Colonic mucosa (tissue), 4 donors: Measurements from ENCODE around the gene KRTAP9-3. TPM values are rescaled to one million over a fixed set of nuclear protein-coding genes. Genes with fewer than 3 reads are reported as not detected.

Experiments used
- DNase-seq: peaks from one replicate; pipeline ENCODE4 v3.0.0-alpha.2; 2020
- H3K27ac ChIP-seq: fragments of 200-600 bp; one replicate; pipeline ENCODE4 v1.8.0; 2021
- H3K27me3 ChIP-seq: fragments of 200-600 bp; one replicate; pipeline ENCODE4 v1.8.0; 2021
- H3K36me3 ChIP-seq: fragments of 200-600 bp; one replicate; pipeline ENCODE4 v1.8.0; 2021
- H3K4me1 ChIP-seq: fragments of 200-600 bp; one replicate; pipeline ENCODE4 v1.8.0; 2021; ENCODE audit warnings: mild to moderate bottlenecking
- H3K4me3 ChIP-seq: fragments of 200-600 bp; one replicate; pipeline ENCODE4 v1.8.0; 2021
- H3K9ac ChIP-seq, 2 donors: one replicate each; pipeline ENCODE4 v1.7.0; 2013; ENCODE audit warnings: control low read depth in 2 of 2, low read depth in 2 of 2, low read length in 2 of 2
- H3K9me3 ChIP-seq: fragments of 200-600 bp; one replicate; pipeline ENCODE4 v1.8.0; 2021
- CTCF ChIP-seq: fragments of 200-600 bp; IDR thresholded peaks from one replicate; pipeline ENCODE4 v1.8.0; 2022; ENCODE audit warnings: antibody characterized with exemption, mild to moderate bottlenecking
- intact Hi-C: fragments of 100-400 bp; cut with DNase I; formaldehyde crosslinking; loops from one replicate; pipeline ENCODE4 v1.14.1; 2022
- total RNA-seq, 2 donors: library from RNA; stranded (reverse); fragmentation: NEBNext Ultra II Directional in 1 of 2; extraction: Animal tissue kit (Norgen Biotek cat#: 25700) in 1 of 2; gene quantifications; one replicate each; pipeline ENCODE4 v1.2.1, GENCODE V29; 2021
- donor health status: healthy.
- donor health status: DM: no; HTN: no; CAD: no.
- donor health status: DM: no; HTN: no; CAD: no.

The KRTAP9-3 gene
- total RNA-seq, 2 donors from 2014 or later = not detected

DNA sequence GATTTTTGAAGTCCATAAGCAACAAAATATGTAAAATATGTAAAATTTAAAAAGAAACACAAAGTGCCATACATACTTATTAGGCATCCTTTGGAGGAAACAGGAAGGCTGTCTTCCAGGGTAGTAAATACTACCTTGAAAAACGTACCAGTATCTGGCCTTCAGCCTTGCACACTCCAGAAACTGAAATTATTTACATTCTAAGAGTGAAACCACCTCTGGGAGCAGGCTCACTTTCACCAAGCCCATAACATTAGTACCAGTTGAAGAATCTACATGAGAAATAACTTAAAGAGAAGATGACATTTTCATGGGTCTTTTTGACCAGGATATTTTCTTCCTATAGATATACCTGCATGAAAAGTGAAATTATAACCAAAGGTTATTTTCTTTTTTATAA lies 36.2 kb upstream of the KRTAP9-3 start:
- TF ChIP-seq CTCF = no peak
- no peaks in the 10 kb centered on the region for H3K9me3 ChIP-seq
- DNase-seq = no peak
- H3K4me1 ChIP-seq = no peaks in the 10 kb centered on the region
- H3K36me3 ChIP-seq = no peaks in the 10 kb centered on the region
- no peaks in the 10 kb centered on the region for H3K27me3 ChIP-seq
- intact Hi-C loops = no loop called here
- no peak overlapping the region for H3K27ac ChIP-seq
- no peak overlapping the region for H3K9ac ChIP-seq
- no peak overlapping the region for H3K4me3 ChIP-seq

- Histone ChIP-seq H3K4me3 (no peak overlapping the region), H3K9me3 (no peaks in the 10 kb centered on the region), H3K9ac (no peak overlapping the region), H3K36me3 (no peaks in the 10 kb centered on the region), H3K27ac (no peak overlapping the region), H3K27me3 (no peaks in the 10 kb centered on the region), H3K4me1 (no peaks in the 10 kb centered on the region)
- no peak for TF ChIP-seq CTCF
- no peak for DNase-seq
- intact Hi-C loops = no loop called here
These were observed 32.7 kb upstream of the KRTAP9-3 start for GRCh38 chr17:41199421-41200078.

DNA sequence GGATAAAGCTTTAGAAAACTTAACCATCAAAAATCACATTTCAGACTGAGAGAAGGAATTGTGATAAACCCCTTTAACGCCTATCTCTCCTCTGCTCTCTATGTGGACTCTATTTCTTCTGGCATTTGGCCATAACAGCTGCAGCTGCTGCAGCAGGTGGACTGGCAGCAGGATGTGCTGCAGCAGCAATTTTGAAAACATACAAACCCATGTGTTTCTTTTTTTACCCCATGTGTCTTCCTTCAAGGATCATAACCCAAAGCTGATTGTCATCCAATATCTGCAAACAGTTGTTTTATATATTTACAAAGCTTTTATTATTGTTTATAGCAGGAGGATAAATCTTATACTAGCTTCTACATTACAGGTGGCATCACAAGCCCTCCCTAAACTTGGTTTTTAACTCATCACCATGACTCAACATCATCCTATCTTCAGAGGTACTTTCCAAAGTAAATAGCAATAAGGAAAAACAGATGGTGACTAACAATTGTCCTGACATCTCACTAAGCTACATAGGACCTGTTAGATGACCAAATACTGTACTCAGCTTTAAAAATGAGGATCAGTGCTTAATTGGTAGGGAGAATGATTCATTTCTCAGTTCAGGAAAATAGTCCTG lies 20.3 kb upstream of the KRTAP9-3 start:
- no peak for DNase-seq
- intact Hi-C loops = no loop called here
- H3K9me3 ChIP-seq = no peaks in the 10 kb centered on the region
- H3K27me3 ChIP-seq = no peaks in the 10 kb centered on the region
- no peak for TF ChIP-seq CTCF
- no peak overlapping the region for H3K4me3 ChIP-seq
- no peak overlapping the region for H3K9ac ChIP-seq
- H3K36me3 ChIP-seq = no peaks in the 10 kb centered on the region
- H3K4me1 ChIP-seq = no peaks in the 10 kb centered on the region
- H3K27ac ChIP-seq = no peak overlapping the region

- Histone ChIP-seq H3K27me3 (no peaks in the 10 kb centered on the region), H3K27ac (no peak overlapping the region), H3K36me3 (no peaks in the 10 kb centered on the region), H3K9me3 (no peaks in the 10 kb centered on the region), H3K9ac (no peak overlapping the region), H3K4me3 (no peak overlapping the region), H3K4me1 (no peaks in the 10 kb centered on the region)
- intact Hi-C loops = no loop called here
- TF ChIP-seq CTCF = no peak
- DNase-seq = no peak
These were observed 19.6 kb upstream of the KRTAP9-3 start for GRCh38 chr17:41212524-41213169.

DNA sequence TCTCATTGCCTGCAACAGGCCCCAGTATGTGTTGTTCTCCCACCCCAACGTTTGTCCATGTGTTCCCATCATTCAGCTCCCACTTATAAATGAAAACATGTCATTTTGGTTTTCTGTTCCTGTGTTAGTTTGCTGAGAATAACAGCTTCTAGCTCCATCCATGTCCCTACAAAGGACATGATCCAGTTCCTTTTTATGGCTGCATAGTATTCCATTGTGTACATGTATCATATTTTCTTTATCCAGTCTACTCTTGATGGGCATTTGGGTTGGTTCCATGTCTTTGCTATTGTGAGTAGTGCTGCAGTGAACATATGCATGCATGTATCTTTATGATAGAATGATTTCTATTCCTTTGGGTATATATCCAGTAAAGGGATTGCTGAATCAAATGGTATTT lies 16.6 kb upstream of the KRTAP9-3 start:
- H3K27me3 ChIP-seq = no peaks in the 10 kb centered on the region
- H3K9me3 ChIP-seq = no peaks in the 10 kb centered on the region
- H3K27ac ChIP-seq = no peak overlapping the region
- DNase-seq = no peak
- intact Hi-C loops = no loop called here
- no peak overlapping the region for H3K4me3 ChIP-seq
- no peak overlapping the region for H3K9ac ChIP-seq
- no peaks in the 10 kb centered on the region for H3K4me1 ChIP-seq
- TF ChIP-seq CTCF = no peak
- H3K36me3 ChIP-seq = no peaks in the 10 kb centered on the region
